HL-60/S4 treated with phorbol 12-myristate 13-acetate at 8.2 ng/mL for 4 days and 3 days (cell line): ENCODE results near the gene CCDC71L.

Source experiments
- in situ Hi-C: fragments of 300-500 bp; cut with MboI; formaldehyde crosslinking; loops from 2 replicates; pipeline ENCODE4 v1.15.0; 2022; ENCODE audit warnings: low sequenced_read_pairs

Gene CCDC71L

GRCh38 chr7:106609416-106609815 is 51.5 kb downstream of the CCDC71L start:
- in situ Hi-C loops, result no loop called here

GRCh38 chr7:106608661-106609060 is 52.3 kb downstream of the CCDC71L start:
- in situ Hi-C loops, result no loop called here
